ENCODE data around the gene ZNF277.

DNA sequence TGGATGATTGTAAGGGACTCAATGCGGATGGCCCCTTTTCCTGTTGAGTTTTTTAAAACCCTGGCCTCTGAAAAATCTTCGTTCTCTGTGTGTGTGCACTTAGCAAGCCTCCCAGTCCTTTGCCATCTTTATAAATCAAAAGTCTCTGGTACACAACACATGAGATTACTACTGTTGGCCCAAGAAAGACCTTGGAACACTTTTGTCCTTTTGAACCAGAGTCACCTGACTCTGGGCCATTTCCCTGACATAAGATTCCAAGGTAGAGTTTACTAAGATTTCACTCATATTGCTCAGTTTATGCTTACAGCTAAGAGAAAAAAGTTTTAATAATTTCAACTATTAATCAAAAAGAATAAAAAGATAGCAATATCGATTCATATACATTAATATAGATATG is 179.0 kb downstream of the ZNF277 start:
- TF ChIP-seq POLR2A (IDR thresholded peaks at IDR 0.05; ENCODE audit: low read depth, low read length) (no peak), POU2F2 (IDR thresholded peaks at IDR 0.05; ENCODE audit: low read depth, low read length) (no peak), POLR2AphosphoS5 (IDR thresholded peaks at IDR 0.05; ENCODE audit: low read depth, low read length) (no peak), SPI1 (IDR thresholded peaks at IDR 0.05; ENCODE audit: low read depth, low read length) (no peak), TAF1 (IDR thresholded peaks at IDR 0.05; ENCODE audit: low read depth, low read length) (no peak), PAX5 (IDR thresholded peaks at IDR 0.05; ENCODE audit: insufficient read depth, low read length, severe bottlenecking) (no peak)
